Body of pancreas (tissue), 4 donors: ENCODE data around the gene MAS1L.

Source experiments
- POLR2A ChIP-seq, 3 donors: fragments of 450-650 bp; IDR thresholded peaks; one replicate each; pipeline ENCODE4 v1.6.1; 2016; ENCODE audit warnings: antibody characterized with exemption in 3 of 3, mild to moderate bottlenecking in 2 of 3
- TF ChIP-seq, protein P1 (sequence below), 7 experiments: fragments of 450-650 bp in 4 of 7; fragments of 200-600 bp in 3 of 7; sonication (generic) in 3 of 7; IDR thresholded peaks; one replicate each; pipeline ENCODE4 v1.5.1; 2016 to 2019; ENCODE audit warnings: antibody characterized with exemption in 7 of 7

DNA sequence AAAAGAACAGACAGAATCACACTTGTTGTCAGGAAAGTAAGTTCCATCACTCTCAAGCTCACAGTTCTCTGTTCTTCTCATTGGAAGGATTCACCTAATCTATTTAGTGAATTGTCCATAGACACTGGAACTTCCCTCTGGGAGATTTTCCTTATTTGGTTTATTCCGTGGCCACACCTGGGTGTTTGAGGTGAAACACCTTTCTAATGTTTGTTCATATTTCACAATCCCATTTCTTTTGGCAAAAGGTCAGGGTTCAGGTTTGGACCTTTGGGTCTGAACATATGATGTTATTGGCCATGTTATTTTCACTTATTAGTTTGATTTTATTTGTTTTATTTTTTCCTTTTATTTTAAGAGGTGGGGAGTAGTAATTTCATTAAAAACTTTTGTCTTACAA, 4.0 kb downstream of the MAS1L start:
- TF ChIP-seq, protein P1, sequence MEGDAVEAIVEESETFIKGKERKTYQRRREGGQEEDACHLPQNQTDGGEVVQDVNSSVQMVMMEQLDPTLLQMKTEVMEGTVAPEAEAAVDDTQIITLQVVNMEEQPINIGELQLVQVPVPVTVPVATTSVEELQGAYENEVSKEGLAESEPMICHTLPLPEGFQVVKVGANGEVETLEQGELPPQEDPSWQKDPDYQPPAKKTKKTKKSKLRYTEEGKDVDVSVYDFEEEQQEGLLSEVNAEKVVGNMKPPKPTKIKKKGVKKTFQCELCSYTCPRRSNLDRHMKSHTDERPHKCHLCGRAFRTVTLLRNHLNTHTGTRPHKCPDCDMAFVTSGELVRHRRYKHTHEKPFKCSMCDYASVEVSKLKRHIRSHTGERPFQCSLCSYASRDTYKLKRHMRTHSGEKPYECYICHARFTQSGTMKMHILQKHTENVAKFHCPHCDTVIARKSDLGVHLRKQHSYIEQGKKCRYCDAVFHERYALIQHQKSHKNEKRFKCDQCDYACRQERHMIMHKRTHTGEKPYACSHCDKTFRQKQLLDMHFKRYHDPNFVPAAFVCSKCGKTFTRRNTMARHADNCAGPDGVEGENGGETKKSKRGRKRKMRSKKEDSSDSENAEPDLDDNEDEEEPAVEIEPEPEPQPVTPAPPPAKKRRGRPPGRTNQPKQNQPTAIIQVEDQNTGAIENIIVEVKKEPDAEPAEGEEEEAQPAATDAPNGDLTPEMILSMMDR (IDR thresholded peaks at IDR 0.05), result no peak
- TF ChIP-seq POLR2A (IDR thresholded peaks at IDR 0.05), result no peak
